ENCODE measurements around the gene RBPJ.

The RBPJ gene

GRCh38 chr4:26418850-26419249 is 98.0 kb downstream of the RBPJ start:
- no peak for DNase-seq (ENCODE audit: low read depth in 2 of 2)

GRCh38 chr4:26420438-26420837 is 99.6 kb downstream of the RBPJ start:
- no peak for DNase-seq (ENCODE audit: low read depth in 2 of 2)

- DNase-seq (ENCODE audit: low read depth in 2 of 2): no peak
These were observed 100.1 kb downstream of the RBPJ start for GRCh38 chr4:26420913-26421312.

- no peak for DNase-seq (ENCODE audit: low read depth in 2 of 2)
These were observed 103.3 kb downstream of the RBPJ start for GRCh38 chr4:26424153-26424552.

GRCh38 chr4:26424838-26425237 is 104.0 kb downstream of the RBPJ start:
- no peak for DNase-seq (ENCODE audit: low read depth in 2 of 2)

- DNase-seq (ENCODE audit: low read depth in 2 of 2): no peak
These were observed 105.1 kb downstream of the RBPJ start for GRCh38 chr4:26425953-26426352.

GRCh38 chr4:26426892-26427291 is 106.1 kb downstream of the RBPJ start:
- no peak for DNase-seq (ENCODE audit: low read depth in 2 of 2)

GRCh38 chr4:26429910-26430309 is 109.1 kb downstream of the RBPJ start:
- no peak for DNase-seq (ENCODE audit: low read depth in 2 of 2)

GRCh38 chr4:26431461-26432180 is 110.8 kb downstream of the RBPJ start:
- DNase-seq (ENCODE audit: low read depth in 2 of 2): no peak

GRCh38 chr4:26432419-26432818 is 111.6 kb downstream of the RBPJ start:
- DNase-seq (ENCODE audit: low read depth in 2 of 2): no peak

- DNase-seq (ENCODE audit: low read depth in 2 of 2): no peak
These were observed 112.7 kb downstream of the RBPJ start for GRCh38 chr4:26433556-26433955.

GRCh38 chr4:26434030-26434639 is 113.3 kb downstream of the RBPJ start:
- DNase-seq (ENCODE audit: low read depth in 2 of 2): no peak

- no peak for DNase-seq (ENCODE audit: low read depth in 2 of 2)
These were observed 120.3 kb downstream of the RBPJ start for GRCh38 chr4:26441102-26441501.

- DNase-seq (ENCODE audit: low read depth in 2 of 2): no peak
These were observed 121.0 kb downstream of the RBPJ start for GRCh38 chr4:26441771-26442170.

GRCh38 chr4:26447378-26447777 is 126.6 kb downstream of the RBPJ start:
- no peak for DNase-seq (ENCODE audit: low read depth in 2 of 2)

GRCh38 chr4:26450418-26450817 is 129.6 kb downstream of the RBPJ start:
- DNase-seq (ENCODE audit: low read depth in 2 of 2): no peak

- DNase-seq (ENCODE audit: low read depth in 2 of 2): no peak
These were observed 130.8 kb downstream of the RBPJ start for GRCh38 chr4:26451597-26451996.

GRCh38 chr4:26452565-26453531 is 132.0 kb downstream of the RBPJ start:
- no peak for DNase-seq (ENCODE audit: low read depth in 2 of 2)

- no peak for DNase-seq (ENCODE audit: low read depth in 2 of 2)
These were observed 134.1 kb downstream of the RBPJ start for GRCh38 chr4:26454961-26455360.

- no peak for DNase-seq (ENCODE audit: low read depth in 2 of 2)
These were observed 134.8 kb downstream of the RBPJ start for GRCh38 chr4:26455571-26455970.

- DNase-seq (ENCODE audit: low read depth in 2 of 2): no peak
These were observed 136.6 kb downstream of the RBPJ start for GRCh38 chr4:26457412-26457811.

- DNase-seq (ENCODE audit: low read depth in 2 of 2): no peak
These were observed 137.3 kb downstream of the RBPJ start for GRCh38 chr4:26458157-26458561.

Data from stimulated activated CD4-positive, alpha-beta T cell treated with anti-CD3 and anti-CD28 coated beads, Interleukin-15, amount 100 ng/mL, for 48 hours (primary cell).